NK-92 treated with Interleukin-12 subunit alpha and Interleukin-12 subunit beta, amount 100 ng/mL, for 24 hours (cell line): Measurements from ENCODE around the gene OMA1.

Source experiments
- DNase-seq: peaks from one replicate; lab custom pipeline; 2025; lab: John Stamatoyannopoulos, UW

The OMA1 gene

GRCh38 chr1:58431901-58432620 is 114.5 kb downstream of the OMA1 start:
- no peak for DNase-seq
